GM23248 (cell line): ENCODE results near the gene FAM24A.

Source experiments
- EZH2 ChIP-seq: fragments of 200-600 bp; sonication (generic); IDR thresholded peaks from 2 replicates; pipeline ENCODE4 v1.6.1; 2018; ENCODE audit warnings: antibody characterized with exemption, mild to moderate bottlenecking; ENCODE audit not compliant: insufficient read depth, poor library complexity, severe bottlenecking
- EZH2phosphoT487 ChIP-seq: fragments of 200-600 bp; sonication (generic); IDR thresholded peaks from 2 replicates; pipeline ENCODE4 v1.6.1; 2018; ENCODE audit warnings: antibody characterized with exemption, moderate library complexity, mild to moderate bottlenecking, low read depth; ENCODE audit not compliant: insufficient read depth

DNA sequence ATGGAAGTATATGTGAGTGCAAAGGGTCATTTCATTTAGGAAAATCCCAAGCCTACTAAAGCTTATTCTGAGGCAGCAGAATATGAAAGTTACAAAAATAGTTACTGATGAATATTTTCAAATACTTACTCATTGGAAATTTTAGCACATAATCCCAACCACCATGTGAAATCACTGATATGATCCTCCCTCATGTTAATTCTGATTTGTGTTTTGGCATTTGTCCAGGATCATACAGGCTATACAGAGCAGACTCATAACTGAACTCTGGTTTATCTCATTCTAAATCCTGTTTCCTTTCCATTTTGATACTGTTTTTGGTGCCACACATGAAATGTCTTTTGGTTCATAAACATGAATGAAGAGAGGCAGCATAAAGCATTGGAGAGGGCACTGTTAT is 27.6 kb upstream of the FAM24A start:
- TF ChIP-seq EZH2phosphoT487 (no peak), EZH2 (no peak)
